Activated CD4-positive, alpha-beta T cell treated with anti-CD3 and anti-CD28 coated beads for 1 hour (primary cell): ENCODE measurements around the gene WDR13.
A peak's percentile ranks its signal among the peaks of the same experiment; 100 is the strongest.
"Not testable (repeated sequence)": the region's sequence is repeated elsewhere in the genome, so short reads cannot be mapped to it uniquely, and the experiment has no call there.

Experiments used
- DNase-seq: peaks from one replicate; pipeline ENCODE4 v3.0.0-alpha.2; 2020

The WDR13 gene

GRCh38 chrX:48597353-48598264 is at the start of gene WDR13:
WDR13 (plus strand) TSS chrX:48597492; CDS start chrX:48597997, 505 bp downstream.
- DNase-seq = peak; percentile 87

GRCh38 chrX:48548871-48549270 is 48.4 kb upstream of the WDR13 start:
- no peak for DNase-seq

GRCh38 chrX:48555731-48556325 is 41.5 kb upstream of the WDR13 start:
- not testable (repeated sequence) for DNase-seq

- no peak for DNase-seq
Observed at GRCh38 chrX:48558271-48558670, 39.0 kb upstream of the WDR13 start.

GRCh38 chrX:48559636-48560035 is 37.7 kb upstream of the WDR13 start:
- DNase-seq = no peak

GRCh38 chrX:48560056-48560455 is 37.2 kb upstream of the WDR13 start:
- no peak for DNase-seq

GRCh38 chrX:48560681-48561080 is 36.6 kb upstream of the WDR13 start:
- no peak for DNase-seq

- no peak for DNase-seq
Observed at GRCh38 chrX:48569958-48570357, 27.3 kb upstream of the WDR13 start.

- no peak for DNase-seq
Observed at GRCh38 chrX:48573690-48574269, 23.5 kb upstream of the WDR13 start.

GRCh38 chrX:48574270-48575266 is 22.7 kb upstream of the WDR13 start, which contains the start of gene RBM3:
RBM3 (plus strand) TSS chrX:48574484; CDS start chrX:48575181, 697 bp downstream.
- peak; percentile 86 for DNase-seq

- DNase-seq = no peak
Observed at GRCh38 chrX:48575642-48576041, 21.6 kb upstream of the WDR13 start.

GRCh38 chrX:48576108-48576507 is 21.2 kb upstream of the WDR13 start:
- no peak for DNase-seq

- DNase-seq = no peak
Observed at GRCh38 chrX:48578661-48579128, 18.6 kb upstream of the WDR13 start.

GRCh38 chrX:48579259-48579658 is 18.0 kb upstream of the WDR13 start:
- no peak for DNase-seq

GRCh38 chrX:48580662-48581061 is 16.6 kb upstream of the WDR13 start:
- no peak for DNase-seq

GRCh38 chrX:48584698-48585097 is 12.6 kb upstream of the WDR13 start:
- no peak for DNase-seq

- DNase-seq = no peak
Observed at GRCh38 chrX:48589482-48590162, 7.7 kb upstream of the WDR13 start.

- no peak for DNase-seq
Observed at GRCh38 chrX:48590203-48591103, 6.8 kb upstream of the WDR13 start.

GRCh38 chrX:48591255-48591791 is 6.0 kb upstream of the WDR13 start:
- DNase-seq = no peak

- no peak for DNase-seq
Observed at GRCh38 chrX:48592971-48593370, 4.3 kb upstream of the WDR13 start.
